Parathyroid adenoma (tissue), 2 donors: ENCODE results near the gene KDM1A.
A peak's percentile ranks its signal among the peaks of the same experiment; 100 is the strongest.

ENCODE experiments used
- H2AFZ ChIP-seq: fragments of 300-600 bp; sonication (generic); one replicate; pipeline ENCODE4 v1.7.0; 2017; ENCODE audit warnings: antibody characterized with exemption, mild to moderate bottlenecking
- H3K27ac ChIP-seq: fragments of 300-600 bp; sonication (generic); one replicate; pipeline ENCODE4 v1.7.0; 2017
- H3K27me3 ChIP-seq: fragments of 300-600 bp; sonication (generic); one replicate; pipeline ENCODE4 v1.7.0; 2017; ENCODE audit warnings: low read length; ENCODE audit not compliant: control insufficient read depth, insufficient read depth
- H3K36me3 ChIP-seq: fragments of 300-600 bp; sonication (generic); one replicate; pipeline ENCODE4 v1.7.0; 2017; ENCODE audit warnings: low read length; ENCODE audit not compliant: control insufficient read depth, insufficient read depth
- H3K4me1 ChIP-seq: fragments of 300-600 bp; sonication (generic); one replicate; pipeline ENCODE4 v1.7.0; 2017; ENCODE audit warnings: control low read depth
- H3K4me2 ChIP-seq: fragments of 300-600 bp; sonication (generic); one replicate; pipeline ENCODE4 v1.7.0; 2017; ENCODE audit warnings: low read length
- H3K4me3 ChIP-seq: fragments of 300-600 bp; sonication (generic); one replicate; pipeline ENCODE4 v1.7.0; 2017; ENCODE audit warnings: low read depth, low read length
- H3K79me2 ChIP-seq: fragments of 300-600 bp; sonication (generic); one replicate; pipeline ENCODE4 v1.7.0; 2017; ENCODE audit warnings: control low read depth
- H3K9ac ChIP-seq: fragments of 300-600 bp; sonication (generic); one replicate; pipeline ENCODE4 v1.7.0; 2017; ENCODE audit warnings: mild to moderate bottlenecking
- H3K9me3 ChIP-seq: fragments of 300-600 bp; sonication (generic); one replicate; pipeline ENCODE4 v1.7.0; 2017; ENCODE audit warnings: low read length; ENCODE audit not compliant: control insufficient read depth
- CTCF ChIP-seq: fragments of 300-600 bp; sonication (generic); IDR thresholded peaks from one replicate; pipeline ENCODE4 v1.7.0; 2017; ENCODE audit warnings: antibody characterized with exemption, mild to moderate bottlenecking
- donor health status: primary hyperparathyroidism.

The KDM1A gene

GRCh38 chr1:23019094-23019862 lies at the start of gene KDM1A:
Gene KDM1A (plus strand): TSS chr1:23019468. CDS start chr1:23019597, 129 bp downstream.
- H3K4me3 ChIP-seq: peak within 1 kb of the TSS; percentile 93
- H2AFZ ChIP-seq: peak within 1 kb of the TSS; percentile 87
- H3K79me2 ChIP-seq: peaks cover 6% of the 10 kb centered on the region
- peak within 1 kb of the TSS; percentile 84 for H3K9ac ChIP-seq
- no peaks in the 10 kb centered on the region for H3K27me3 ChIP-seq
- H3K27ac ChIP-seq: peak within 1 kb of the TSS; percentile 81
- TF ChIP-seq CTCF: peak; percentile 11
- H3K4me1 ChIP-seq: no peaks in the 10 kb centered on the region
- no peaks in the 10 kb centered on the region for H3K9me3 ChIP-seq
- no peaks in the 10 kb centered on the region for H3K36me3 ChIP-seq
- H3K4me2 ChIP-seq: peak within 1 kb of the TSS; percentile 99

- H3K36me3 ChIP-seq: no peaks in the 10 kb centered on the region
- H3K9me3 ChIP-seq: no peaks in the 10 kb centered on the region
- H3K79me2 ChIP-seq: no peaks in the 10 kb centered on the region
- H3K27me3 ChIP-seq: no peaks in the 10 kb centered on the region
- no peak overlapping the region for H3K9ac ChIP-seq
- no peak for TF ChIP-seq CTCF
- H3K4me3 ChIP-seq: no peak overlapping the region
- no peaks in the 10 kb centered on the region for H3K4me1 ChIP-seq
- H3K4me2 ChIP-seq: no peak overlapping the region
- no peak overlapping the region for H2AFZ ChIP-seq
- H3K27ac ChIP-seq: no peak overlapping the region
Measured at GRCh38 chr1:22970096-22970495, 49.2 kb upstream of the KDM1A start.

- Histone ChIP-seq H3K27ac (no peak overlapping the region), H3K27me3 (no peaks in the 10 kb centered on the region), H3K79me2 (no peaks in the 10 kb centered on the region), H3K9ac (no peak overlapping the region), H3K4me3 (no peak overlapping the region), H3K4me2 (no peak overlapping the region), H3K4me1 (no peaks in the 10 kb centered on the region), H2AFZ (no peak overlapping the region), H3K36me3 (no peaks in the 10 kb centered on the region), H3K9me3 (no peaks in the 10 kb centered on the region)
- TF ChIP-seq CTCF: no peak
Measured at GRCh38 chr1:22971161-22971560, 48.1 kb upstream of the KDM1A start.

GRCh38 chr1:22971611-22972405 lies 47.5 kb upstream of the KDM1A start:
- Histone ChIP-seq H3K27me3 (no peaks in the 10 kb centered on the region), H3K9me3 (no peaks in the 10 kb centered on the region), H3K4me3 (no peak overlapping the region), H3K4me2 (no peak overlapping the region), H3K4me1 (no peaks in the 10 kb centered on the region), H3K9ac (no peak overlapping the region), H2AFZ (no peak overlapping the region), H3K36me3 (no peaks in the 10 kb centered on the region), H3K79me2 (no peaks in the 10 kb centered on the region), H3K27ac (no peak overlapping the region)
- no peak for TF ChIP-seq CTCF
